HG02970 (cell line): ENCODE measurements around the gene FDXR.

ENCODE experiments used
- ATAC-seq: cut with Tn5 transposase; IDR thresholded peaks from one replicate; pipeline ENCODE4 v1.9.1; 2021; ENCODE audit warnings: mild to moderate bottlenecking, moderate library complexity, moderate number of reproducible peaks; ENCODE audit not compliant: unreplicated experiment, low FRiP score

Gene FDXR

DNA sequence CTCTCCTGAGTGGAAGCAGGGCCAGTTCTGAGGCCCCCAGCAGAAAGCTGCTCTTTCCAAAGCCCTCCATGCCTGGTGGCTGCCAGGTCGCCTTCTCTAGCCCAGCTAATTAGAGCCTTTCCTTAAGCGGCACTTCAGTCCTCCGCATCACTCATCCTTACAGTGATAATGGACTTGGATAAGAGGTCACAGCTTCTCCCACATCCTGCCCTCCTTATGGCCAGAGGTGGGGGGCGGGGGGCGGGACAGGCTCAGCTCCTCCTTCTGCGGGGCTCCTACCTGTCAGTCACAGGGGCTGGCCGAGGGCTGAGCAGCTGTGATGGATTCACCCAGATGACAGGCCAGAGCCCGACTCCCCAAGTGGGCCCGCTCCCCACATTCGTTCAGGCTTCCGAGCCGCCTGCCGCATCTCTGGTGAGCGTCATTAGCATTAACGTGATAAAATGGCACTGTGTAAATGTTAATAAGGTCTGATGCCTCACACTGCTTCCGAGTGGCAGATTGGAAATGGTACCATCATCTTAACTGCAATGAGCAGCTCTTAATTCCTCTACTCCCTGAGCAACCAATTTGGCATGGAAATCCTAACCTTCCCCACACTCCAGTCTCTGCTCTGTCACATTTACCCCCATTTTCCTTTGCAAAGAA is 54.4 kb downstream of the FDXR start:
- no peak for ATAC-seq

DNA sequence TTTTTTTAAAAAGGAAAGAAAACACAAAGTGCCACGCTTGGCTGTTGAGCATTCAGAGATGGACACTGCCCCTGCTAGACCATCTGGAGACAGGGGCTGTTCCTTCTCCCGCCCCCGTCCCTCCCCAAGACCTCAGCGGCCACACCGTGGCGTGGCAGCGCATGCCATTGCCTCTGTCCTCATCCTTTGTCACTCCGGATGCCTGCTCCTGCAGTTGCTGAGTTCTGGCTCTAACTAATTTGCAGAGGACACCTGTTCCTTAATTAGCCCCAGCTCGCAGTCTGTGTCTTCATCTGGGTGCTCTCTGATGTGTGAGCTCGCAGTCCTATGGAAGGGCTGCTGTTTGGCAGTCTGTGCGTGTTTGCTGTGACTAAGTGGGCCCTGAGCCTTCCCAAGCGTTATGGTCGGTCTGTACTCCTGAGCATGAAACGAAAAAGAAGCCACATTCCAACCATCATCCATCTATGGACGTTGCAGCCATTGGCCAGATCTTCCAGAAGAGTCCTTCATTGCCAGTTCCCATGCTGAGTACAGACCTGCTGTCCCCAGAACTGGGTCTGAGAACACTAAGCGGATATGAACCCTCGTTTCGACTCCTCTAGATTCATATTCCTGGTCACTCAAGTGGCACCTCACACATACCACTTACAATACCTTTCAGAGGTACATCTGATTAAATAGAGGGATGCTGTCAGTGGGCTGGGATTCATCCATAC is 55.7 kb downstream of the FDXR start:
- no peak for ATAC-seq

DNA sequence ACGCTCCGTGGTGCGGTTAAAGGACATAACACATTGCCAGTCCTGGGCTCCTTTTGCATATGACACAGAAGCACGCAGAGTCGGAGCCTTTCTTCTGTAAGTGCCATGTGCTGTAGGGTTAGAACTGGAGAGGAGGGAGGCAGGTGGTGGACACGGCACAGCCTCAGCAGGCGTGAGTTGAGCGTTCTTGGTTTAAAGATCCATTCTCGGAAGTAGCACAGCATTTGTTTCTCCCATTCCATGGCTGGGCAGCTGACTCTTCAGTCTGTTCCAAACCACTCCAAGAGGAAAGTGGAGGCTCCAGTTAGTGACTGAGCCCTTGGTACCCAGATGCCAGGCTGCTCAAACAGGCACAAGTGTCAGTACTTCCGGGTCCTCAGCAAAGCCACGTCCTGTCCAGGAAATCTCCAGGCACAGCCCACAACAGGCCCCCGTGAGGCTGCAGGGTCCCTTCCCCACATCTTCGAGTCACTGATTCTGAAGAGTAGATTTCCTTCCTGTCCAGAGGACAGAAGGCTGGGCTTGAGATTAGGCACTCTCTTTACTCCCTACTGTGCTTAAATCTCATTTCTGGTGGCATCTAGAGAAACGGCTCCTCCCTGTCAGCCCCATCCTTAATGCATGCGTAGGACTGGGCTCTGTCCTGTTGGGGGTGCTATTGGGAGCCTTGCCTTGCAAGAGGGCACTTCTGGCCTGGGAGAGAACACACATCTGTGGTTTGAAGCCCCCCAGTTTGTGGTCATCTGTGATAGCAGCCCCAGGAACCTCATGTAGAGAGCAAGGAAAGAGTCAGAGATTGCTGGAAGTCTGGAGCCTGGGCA is 57.0 kb downstream of the FDXR start:
- no peak for ATAC-seq

- no peak for ATAC-seq
Observed at GRCh38 chr17:74815067-74815466, 57.7 kb downstream of the FDXR start.

GRCh38 chr17:74814453-74814852 is 58.3 kb downstream of the FDXR start:
- ATAC-seq, result no peak
